NOMO-1 (cell line): ENCODE results near the gene NBPF3.
A peak's percentile ranks its signal among the peaks of the same experiment; 100 is the strongest.
"Not testable (repeated sequence)": the region's sequence is repeated elsewhere in the genome, so short reads cannot be mapped to it uniquely, and the experiment has no call there.

Experiments used
- DNase-seq, 2 experiments: peaks; one replicate each; lab custom pipeline; 2025; ENCODE audit not compliant: unreplicated experiment in 2 of 2; lab: John Stamatoyannopoulos, UW

Gene NBPF3

DNA sequence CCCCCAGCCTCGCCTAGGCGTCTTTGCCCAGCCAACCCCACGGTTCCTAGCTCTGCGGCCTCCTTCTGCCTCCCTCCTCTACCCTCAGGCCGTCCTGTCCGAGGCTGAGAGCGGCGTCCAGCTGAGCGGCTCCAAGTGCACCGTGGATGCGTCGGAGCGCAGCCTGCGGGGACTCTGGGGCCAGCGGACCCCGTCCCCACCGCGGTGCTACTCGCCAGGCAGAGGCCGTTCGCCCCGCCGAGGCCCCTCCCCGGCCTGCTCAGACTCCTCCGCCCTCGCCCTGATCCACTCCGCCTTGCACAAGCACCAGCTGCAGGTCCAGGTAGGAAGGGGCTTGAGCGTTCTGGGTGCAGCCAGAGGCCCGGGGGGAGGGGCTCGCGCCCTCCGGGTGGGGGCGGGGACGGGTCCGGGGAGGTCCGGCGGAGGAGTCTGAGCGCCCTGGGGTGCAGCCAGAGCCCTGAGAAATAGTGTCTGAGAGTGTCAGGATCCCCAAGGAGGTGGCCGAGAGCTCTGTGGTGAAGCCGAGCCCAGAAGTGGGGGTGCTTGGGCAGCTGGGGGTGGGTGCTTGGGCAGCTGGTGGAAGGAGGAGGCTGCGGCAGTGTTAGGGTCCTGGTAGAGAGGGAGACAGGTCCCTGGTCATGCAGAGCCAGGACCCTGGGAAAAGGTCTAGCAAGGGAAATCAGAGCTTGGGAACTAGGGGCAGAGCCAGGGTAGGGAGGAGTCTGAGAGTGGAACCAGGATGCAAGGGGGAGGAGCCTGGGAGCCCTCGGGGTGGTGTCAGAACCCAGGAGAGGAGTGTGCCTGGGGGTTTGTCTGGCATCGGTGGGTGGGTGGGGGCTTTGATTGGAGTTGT, 3.2 kb upstream of the NBPF3 start:
- DNase-seq: peak in 1 of 2 experiments; percentile 7

DNA sequence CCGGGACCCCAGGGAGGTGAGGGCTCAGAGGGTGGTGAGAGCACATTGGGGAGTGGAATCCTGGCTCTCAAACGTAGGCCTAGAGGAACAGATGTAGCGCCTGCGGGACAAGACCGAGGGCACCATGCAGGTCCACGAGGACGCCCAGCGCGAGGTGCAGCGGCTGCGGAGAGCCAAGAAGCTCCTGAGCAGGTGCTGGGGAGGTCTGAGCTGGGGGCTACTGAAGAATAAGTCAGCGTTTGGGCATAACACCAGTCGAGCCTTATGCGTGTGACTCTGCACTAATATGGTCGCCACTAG, 2.6 kb upstream of the NBPF3 start:
- DNase-seq: no peak

DNA sequence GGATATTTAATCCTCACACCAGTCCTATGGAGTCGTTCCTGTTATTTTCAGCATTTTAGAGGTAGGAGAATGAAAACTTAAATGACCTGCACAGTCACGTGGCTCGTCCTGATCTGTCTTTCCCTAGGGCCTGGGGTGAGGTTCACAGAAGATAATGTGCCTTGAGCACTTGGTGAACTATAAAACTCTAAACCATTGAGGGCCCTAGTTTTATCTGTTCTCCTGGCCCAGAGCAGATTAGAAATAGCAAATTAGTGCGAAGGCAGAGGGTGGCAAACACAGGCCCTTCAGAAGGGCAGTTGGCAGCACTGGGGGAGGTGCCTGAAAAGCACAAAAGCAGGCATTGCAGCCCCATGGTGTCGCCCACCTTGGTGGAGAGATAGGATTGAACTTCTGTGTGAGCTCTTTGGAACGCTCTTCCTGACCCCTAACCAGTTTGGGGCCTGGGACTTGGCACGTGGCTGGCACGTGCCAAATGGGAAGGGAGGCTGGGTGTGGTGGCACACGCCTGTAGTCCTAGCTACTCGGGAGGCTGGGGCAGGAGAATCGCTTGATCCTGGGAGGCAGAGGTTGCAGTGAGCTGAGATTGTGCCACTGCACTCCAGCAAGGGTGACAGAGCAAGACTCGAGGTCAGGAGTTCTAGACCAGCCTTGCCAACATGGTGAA, 1.2 kb upstream of the NBPF3 start:
- DNase-seq: not testable (repeated sequence)

DNA sequence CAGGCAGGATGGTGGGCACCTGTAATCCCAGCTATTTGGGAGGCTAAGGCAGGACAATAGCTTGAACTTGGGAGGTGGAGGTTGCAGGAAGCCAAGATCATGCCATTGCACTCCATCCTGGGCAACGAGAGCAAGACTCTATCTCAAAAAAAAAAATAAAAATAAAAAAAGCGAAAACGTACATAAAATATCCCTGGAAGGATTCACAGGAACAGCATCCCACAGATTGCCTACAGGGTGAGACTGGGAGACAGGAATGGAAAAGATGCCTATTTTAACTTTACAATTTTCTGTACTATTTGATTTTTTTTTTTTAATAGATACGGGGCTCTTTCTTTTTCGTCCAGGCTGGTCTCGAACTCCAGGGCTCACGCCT, 604 bp upstream of the NBPF3 start:
- no peak for DNase-seq

DNA sequence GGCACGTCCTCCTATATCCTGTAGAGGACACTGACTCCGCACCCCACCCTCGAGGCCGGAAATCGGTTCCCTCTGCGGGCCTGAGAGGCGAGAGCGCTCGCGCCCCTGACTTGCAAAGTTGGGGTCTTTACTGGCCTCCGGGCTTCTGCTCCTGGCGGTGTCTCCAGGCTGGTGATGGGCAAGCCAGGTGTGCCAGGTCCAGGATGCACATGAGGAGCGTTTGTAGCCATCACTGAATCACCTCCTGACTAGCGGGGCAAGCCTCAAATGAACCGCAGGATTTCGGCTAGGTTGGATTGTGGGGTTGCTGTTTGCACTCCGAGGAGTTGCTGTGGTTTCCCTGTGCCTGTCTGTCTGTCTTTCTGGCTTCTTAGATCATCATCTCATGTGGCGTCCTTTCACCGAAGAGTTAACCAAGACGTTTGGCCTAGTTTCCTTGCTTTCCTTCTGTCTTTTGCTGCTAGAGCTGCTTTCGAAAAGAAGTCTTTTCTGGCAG, 741 bp downstream of the NBPF3 start:
- DNase-seq: not testable (repeated sequence)

DNA sequence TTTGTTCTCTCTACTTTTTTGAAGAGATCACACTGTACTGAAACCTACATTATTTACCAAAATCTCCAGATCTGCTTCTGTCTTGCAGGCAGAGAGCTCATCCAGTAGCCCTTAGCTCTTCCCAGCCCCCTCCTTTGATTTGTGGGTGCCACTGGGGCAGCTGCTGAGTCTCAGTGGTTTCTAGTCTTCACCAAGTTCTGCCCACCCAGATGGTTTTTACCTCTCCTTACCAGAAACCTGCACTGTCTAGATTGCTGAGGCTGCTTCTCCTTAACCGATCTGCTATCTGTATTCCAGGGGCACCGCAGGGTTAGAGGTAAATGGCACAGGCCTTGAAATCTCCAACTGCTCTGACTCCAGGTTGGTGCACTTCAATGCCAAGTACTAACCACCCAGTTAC, 6.7 kb downstream of the NBPF3 start:
- not testable (repeated sequence) for DNase-seq

DNA sequence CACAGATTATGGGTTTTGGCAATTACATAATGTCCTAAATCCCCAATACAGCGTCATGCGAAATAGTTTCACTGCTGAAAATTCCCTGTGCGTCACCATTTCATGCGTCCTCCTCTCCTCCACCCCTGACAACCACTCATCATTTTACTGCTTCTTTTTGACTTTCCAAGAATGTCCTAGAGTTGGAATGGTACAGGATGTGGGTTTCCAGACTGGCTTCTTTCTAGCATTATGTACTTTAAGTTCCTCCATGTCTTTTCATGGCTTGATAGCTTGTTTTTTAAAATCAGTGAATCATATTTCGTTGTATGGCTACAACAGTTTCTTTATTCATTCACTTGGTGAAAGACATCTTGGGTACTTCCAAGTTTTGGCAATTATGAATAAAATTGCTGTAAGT, 7.4 kb downstream of the NBPF3 start:
- DNase-seq: no peak

DNA sequence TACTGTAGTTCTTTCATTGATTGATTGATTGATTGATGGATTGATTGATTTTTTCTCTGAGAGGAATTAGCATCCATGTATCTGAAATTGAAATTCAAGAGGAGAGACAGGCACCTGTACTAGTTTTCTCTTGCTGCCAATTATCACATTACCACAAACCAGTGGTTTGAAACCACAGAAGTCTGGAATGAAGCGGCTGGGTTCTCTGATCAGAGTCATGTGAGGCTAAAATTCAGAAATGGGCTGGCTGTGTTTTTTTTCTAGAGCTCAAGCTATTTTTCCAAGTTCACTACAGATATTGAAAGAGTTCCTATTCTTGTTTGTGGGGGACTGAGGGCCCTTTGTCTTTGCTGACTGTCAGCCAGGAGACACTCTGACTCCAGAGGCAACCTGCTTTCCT, 10.0 kb downstream of the NBPF3 start:
- no peak for DNase-seq

DNA sequence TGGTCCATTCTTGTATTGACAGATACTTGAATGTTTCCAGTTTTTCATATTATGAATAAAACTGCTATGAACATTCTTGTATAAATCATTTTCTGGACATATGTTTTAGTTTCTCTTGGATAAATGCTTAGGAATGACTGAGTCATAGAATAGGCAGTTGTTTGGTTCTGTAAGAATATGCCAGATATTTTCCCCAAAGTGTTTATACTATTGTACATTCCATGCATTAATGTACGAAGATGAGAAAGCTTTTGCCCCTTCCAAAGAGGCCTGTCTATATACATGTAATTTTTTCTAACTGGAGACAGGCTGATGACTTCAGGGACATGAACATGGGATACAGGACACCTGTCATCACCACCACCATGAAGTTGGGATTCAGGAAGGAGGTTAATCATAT, 11.3 kb downstream of the NBPF3 start:
- no peak for DNase-seq

DNA sequence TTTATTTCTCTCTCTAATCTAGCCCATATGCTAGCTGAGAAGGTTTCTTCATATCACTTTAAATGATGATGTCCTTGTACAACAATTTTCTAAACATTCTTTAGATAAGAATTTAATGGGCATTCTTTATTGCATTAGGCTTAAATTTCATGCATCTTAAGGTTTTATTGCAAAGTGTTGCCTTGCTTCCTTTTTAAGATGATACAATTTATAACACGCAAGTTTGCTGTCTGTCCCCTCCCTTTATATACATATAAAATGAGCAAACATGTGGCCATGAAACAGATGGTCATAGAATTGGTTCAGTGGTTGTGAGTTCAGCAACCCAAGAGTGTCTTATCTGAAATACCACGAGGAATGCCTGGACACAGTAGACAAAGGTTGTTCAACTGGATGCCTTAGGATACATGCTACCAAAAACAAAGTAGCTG, 12.1 kb downstream of the NBPF3 start:
- DNase-seq: no peak

DNA sequence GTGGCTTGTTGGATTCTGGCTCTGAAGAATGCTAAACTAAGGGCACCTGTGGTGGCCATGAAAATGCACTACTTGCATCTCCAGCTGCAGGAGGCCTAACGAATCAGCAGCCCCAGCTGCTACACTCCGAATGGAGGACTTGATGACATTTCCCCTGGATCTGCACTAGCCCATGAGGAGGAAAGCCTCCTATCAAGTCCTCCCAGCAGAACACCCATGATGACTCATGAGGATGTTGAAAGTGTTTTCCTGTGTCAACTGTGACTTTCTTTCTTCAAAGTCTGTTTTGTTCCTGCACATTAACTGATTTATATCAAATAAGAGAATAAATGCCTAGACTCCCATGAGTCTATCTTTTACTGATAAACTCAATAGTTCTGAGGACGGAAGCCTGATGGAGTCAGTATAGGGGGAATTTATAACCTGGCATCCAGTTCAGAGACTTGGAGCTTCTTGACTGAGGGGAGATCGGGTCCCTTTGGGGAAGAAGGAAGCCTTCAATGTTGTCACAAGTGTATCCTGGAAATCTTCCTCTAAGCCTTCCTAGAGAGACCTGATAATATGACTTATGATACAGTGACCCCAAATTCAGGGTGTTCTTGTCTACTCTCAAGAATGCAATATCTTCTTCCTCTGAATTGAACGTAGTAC, 14.2 kb downstream of the NBPF3 start:
- peak; percentile 15 to 70 for DNase-seq

DNA sequence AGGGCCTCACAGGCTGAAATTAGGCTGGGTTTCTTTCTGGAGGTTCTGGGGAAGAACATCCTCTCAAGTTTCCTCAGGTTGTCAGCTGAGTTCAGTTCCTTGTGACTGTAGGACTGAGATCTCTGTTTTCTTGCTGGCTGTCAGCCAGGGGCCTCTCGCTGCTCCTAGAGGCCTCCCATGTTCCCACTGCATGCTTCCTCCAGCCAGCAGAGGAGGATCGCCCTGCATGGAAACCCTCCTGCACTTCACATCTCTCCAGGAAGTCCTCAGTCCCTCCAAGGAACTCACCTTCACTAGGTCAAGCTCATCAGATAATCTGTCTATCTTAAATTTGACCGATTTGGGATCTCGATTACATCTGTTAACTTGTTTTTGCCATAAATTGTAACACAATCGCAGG, 15.0 kb downstream of the NBPF3 start:
- DNase-seq: not testable (repeated sequence)

DNA sequence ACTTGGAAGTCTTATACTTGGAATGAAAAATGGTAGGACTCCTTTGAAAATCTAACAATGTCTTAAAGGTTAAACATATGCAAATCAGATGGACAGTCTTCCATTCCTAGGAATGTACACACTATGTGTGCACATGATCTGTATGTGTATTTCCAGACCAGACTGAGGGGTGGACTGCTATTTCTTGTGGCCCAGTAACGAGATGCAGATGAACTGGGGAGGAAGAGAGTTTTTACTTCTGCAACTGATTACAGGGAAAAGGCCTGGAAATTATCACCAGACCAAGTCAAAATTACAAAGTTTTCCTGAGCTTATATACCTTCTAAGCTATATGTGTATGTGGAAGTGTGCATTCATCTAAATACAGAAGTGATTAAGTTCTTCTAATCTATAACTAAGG, 17.7 kb downstream of the NBPF3 start:
- no peak for DNase-seq

DNA sequence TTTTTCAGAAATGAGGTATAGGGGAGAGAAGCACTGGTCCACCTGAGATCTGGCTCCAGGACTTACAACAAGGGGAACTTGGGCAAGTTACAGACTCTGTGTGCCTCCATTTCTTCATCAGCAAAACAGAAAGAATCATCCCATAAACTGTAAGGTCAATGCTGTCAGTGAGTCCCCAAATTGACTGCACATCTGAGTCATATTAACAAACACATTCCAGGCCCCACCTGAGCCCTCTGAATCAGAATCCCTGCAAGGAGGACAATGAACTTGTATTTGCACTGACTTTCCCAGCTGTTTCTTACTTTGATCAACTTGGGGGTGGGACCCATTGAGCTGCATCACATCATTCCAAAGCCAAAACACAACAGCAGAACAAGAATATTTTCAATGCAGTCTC, 25.2 kb downstream of the NBPF3 start:
- DNase-seq: not testable (repeated sequence)

DNA sequence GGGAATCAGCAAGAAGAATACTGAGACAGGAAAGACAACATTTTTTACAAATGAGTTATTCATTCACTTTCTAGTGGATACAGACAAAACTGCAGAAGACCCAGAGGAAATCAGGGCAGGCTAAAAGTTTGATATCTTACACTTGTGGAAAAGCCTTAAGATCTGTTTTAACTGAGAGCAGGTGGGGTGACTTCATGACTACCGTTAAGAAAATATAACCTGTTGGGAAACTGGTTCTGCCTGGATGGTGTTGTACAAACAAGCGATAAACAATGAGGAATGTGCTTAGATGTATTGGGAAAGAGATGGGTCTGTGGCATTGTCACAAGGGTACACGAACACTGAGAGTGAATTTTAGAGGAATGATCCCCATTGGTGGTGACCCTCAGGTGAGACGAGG, 28.0 kb downstream of the NBPF3 start:
- DNase-seq: not testable (repeated sequence)

DNA sequence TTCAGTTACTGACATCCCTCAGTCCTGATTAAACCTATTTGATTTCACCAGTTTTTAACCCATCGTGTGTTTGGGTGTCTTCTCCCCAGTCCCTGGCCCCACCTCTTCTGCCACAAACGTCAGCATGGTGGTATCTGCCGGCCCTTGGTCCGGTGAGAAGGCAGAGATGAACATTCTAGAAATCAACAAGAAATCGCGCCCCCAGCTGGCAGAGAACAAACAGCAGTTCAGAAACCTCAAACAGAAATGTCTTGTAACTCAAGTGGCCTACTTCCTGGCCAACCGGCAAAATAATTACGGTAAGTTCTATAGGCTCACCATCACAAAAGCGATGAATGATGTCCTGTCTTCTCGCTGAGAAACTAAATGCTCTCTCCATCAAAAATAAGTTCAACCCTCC, 28.7 kb downstream of the NBPF3 start:
- peak; percentile 30 to 38 for DNase-seq

DNA sequence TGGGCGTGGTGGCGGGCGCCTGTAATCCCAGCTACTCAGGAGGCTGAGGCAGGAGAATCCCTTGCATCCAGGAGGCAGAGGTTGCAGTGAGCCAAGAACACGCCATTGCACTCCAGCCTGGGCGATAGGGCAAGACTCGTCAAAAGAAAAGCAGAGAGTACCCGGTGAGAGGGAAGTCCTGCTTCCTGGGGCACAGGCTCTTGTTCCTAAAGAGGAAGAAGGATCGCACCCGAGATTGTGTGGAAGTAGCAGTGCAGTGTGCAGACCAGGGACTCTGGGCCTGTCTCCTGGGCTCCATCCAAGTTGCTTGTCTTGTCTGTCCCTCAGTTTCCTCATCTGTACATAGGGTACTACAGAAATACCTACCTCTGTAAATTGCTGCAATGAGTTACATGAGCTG, 29.6 kb downstream of the NBPF3 start:
- peak in 1 of 2 experiments; percentile 22 for DNase-seq

DNA sequence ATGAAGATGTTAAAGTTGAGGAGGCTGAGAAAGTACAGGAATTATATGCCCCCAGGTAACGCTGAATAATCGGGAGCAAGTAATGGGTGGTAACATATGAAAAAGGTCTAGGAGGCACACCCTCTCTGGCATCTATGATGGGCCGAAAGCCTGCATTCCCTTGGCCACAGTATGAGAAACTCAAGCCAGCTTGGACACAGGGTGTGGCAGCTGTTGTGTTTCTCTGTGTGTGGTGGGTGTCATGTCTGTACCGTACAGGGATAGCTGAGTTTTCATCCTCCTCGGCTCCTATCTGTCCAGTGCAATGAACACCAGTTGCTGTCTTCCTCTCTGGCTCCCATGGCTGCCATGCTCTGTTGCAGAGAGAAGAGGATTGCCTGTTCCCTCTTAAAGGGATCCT, 32.9 kb downstream of the NBPF3 start:
- DNase-seq: no peak

DNA sequence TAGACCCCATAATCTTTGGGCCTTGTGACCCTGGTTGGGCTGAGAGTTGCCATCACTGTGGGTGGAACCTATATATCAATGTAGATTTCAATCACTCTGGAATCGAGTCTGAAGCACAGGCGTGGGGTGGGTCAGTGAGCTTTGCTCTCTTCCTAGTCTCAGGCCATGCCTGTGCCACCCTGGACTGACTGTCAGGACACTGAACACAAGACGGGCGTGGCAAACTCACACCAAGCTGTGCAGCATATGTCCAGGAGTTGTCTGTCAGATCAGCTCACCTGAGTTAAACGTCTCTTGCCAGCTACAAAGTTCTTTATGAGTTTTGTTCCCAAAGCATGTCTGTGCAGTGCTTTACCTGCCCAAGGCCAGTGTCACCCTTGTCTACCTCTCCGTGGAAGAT, 38.4 kb downstream of the NBPF3 start:
- DNase-seq: no peak

DNA sequence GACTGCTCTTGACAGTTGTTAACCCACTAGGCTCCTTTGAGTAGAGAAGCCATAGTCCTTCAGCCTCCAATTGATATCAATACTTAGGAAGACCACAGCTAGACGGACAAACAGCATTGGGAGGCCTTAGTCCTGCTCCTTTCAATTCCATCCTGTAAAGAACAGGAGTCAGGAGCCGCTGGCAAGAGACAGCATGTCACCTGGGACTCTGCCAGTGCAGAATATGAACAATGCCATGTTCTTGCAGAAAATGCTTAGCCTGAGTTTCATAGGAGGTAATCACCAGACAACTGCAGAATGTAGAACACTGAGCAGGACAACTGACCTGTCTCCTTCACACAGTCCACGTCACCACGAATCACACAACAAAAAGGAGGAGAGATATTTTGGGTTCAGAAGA, 43.9 kb downstream of the NBPF3 start:
- not testable (repeated sequence) for DNase-seq

DNA sequence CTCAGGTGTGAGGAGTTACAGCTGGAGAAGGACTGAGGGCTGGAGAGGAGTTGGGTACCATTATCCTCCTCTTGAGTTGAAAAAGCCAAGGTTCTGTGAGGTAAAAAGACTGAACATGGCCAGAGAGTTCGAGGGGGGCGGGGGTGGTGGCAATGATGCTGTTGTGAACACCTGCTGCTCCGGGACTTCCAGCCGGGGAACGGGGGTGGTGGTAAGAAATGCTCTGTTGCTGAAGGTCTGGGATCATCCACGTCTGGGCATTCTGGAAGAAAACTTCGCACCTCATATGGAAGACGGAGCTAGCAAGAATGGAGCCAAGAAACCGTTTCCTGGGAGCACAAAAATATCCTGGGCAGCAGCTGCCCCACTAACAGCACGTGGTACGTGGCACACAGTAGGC, 49.2 kb downstream of the NBPF3 start:
- DNase-seq: no peak
